Stimulated activated CD8-positive, alpha-beta memory T cell treated with anti-CD3 and anti-CD28 coated beads, Interleukin-15, amount 100 ng/mL, for 24 hours (primary cell): Measurements from ENCODE around the gene MTF1.
A peak's percentile ranks its signal among the peaks of the same experiment; 100 is the strongest.

ENCODE experiments used
- DNase-seq: peaks from one replicate; pipeline ENCODE4 v3.0.0-alpha.2; 2020; ENCODE audit warnings: low read depth

MTF1 gene

DNA sequence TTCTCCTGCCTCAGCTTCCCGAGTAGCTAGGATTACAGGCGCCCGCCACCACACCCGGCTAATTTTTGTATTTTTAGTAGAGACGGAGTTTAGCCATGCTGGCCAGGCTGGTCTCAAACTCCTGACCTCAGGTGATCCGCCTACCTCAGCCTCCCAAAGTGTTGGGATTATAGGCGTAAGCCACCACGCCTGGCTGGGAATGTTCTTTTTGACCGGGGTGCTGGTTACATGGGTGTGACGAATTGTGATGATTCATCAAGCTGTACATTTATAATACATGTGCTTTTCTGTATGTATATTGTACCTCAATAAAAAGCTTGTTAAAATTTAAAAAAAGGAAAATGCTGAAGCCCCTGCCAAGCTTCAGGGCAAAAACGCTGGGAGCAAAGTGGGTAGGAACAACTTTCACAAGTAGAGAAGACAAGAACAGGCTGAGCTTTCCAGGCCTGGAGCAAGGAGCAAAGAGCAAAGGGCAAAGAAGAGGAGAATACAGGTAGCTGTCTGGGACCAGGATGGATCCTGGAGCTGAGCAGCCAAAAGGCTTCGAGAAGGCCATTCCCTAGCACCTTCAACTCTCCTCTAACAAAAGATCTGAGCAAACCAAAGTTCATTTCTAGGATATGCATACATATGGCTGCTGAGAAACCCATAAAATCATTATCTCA is 30.9 kb downstream of the MTF1 start:
- DNase-seq: no peak

DNA sequence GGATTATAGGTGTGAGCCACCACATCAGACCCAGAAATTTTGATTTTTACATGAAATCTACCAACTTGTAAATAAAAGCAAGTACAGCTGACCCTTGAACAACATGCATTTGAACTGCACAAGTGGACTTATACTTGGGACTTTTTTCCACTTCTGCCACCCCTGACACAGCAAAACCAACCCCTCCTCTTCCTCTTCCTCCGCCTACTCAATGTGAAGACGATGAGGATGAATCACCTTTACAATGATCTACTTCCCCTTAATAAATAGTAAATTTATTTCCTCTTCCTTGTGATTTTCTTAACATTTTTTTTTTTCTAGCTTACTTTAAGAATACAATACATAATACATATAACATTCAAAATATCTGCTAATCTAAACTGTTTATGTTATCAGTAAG is 33.9 kb downstream of the MTF1 start:
- DNase-seq: no peak

DNA sequence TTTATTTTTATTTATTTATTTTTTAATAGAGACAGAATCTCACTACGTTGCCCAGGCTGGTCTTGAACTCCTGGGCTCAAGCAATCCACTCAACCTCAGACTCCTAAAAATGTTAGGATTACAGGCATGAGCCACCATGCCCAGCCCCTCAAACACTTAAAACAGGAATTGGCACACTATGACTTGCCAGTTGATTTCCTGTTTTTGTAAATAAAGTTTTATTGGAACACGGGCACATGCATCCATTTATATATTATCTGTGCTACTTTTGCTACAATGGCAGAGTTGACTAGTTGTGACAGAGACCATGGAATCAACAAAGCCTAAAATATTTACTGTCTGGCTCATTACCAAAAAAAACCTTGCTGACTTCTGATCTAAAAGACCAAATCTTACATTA is 35.4 kb downstream of the MTF1 start:
- no peak for DNase-seq

DNA sequence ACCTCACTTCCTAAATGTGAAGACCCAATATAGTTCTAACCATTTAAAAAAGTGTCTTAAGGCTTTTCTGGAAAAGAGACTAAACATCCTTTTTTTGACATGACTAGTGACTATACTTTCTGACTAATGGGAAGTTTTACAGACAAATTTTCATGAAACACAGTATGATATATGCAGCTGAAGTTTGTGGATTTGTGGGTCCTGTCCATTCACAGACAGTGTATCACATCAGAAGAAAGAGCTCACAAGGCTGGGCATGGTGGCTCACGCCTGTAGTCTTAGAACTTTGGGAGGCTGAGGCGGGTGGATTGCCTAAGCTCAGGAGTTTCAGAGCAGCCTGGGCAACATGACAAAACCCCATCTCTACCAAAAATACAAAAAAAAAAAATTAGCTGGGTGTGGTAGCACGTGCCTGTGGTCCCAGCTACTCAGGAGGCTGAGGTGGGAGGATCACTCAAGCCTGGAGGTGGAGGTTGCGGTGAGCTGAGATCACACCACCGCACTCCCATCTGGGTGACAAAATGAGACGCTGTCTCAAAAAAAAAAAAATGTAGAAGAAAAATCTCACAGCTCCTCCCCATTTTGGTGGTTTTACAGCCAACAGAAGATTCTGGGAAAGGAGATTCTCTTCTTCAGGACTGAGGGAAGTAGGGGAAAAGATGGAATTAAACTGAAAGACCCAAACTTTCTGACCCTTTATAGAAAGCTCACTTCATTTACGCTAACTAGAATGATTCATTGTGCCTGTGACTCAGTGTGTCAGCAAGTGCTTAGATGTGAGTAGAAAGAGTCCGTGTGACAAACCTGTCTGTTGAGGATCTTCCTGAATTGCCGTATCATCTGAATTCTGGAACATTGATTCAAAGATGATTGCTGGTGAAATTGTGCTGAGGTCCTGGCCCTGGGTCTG is 36.2 kb downstream of the MTF1 start:
- DNase-seq: no peak

DNA sequence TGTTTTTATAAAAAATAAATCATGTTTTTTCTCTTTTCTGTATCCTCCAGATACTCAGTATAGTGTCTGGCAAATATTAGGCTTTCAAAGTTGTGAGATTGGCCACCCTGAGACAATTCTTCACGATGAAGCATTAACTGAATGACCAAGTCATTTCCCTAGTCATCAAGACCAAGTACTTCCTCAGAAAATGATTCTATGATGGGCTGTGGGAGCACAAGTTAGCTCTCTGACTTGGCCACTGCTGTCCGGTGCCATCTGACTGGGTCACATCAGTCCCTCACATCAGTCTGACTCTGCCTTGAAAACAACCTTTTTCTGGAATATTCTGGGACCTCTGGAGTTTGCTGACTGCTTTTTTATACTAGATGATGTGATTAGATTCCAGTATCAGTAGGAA is 37.9 kb downstream of the MTF1 start:
- DNase-seq: no peak

DNA sequence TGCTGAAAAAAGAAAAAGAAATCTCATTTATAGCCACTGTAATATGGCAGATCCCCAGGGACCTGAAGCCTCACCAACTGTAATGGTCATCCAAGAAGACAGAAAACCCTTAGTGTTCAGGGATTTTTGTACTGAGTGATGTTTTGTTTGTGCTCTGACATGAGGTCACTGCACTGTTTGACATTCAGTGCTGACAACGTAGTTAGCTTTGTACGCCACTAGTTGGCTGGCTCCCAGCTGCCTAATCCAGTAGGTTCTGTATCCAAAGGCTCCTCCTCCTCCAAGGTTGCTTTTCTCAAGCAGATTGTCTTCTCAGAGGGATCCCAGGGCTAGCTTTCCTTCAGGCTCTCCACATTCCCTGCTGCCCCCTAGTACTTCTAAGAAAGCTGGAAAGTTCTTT is 41.9 kb downstream of the MTF1 start:
- DNase-seq: no peak

DNA sequence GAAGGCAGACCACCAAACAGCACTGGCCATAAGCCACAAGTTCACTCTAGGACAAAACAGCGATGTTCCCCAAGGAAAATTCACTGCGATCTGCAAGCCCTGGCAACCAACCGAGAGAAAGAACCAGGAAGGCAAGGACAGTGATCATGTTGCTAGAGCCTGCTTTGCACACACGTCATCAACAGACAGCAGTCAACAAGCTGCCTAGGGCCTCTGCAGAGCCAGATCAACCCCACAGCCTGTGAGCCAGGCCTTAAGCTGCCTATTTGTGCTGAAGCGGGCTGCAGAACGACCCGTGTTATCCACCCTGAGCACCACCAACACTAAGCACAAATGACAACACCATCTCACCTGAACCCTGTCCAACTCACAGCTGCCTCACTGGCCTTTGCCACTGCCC is 45.1 kb downstream of the MTF1 start:
- no peak for DNase-seq

DNA sequence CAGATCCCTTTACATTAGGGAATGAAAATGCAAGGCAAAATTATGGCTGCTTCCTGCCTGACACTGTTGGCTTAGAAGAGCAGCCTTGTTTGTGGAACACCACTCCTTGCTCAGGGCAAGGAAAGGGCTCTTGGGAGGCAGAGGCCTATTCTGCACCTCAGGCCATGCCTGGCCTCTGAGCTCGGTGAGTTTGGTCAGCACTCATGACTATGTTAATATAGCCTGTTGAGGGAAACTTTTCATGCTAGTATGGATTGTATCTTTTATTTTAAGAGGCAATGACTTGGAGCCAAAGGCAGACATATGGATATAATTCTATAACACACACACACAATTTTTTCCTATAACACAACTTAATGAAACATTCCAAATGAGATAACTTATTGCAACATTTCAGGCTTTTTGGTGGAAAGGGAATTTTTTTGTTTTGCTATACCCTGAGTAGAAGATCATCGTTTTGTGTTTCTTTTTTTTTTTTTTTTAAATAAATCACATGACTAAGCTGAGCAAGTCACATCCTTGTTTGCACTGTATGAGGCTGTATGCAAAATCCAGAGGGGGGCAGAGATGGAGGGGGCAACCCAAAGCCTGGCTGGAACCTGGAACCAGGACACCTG is 45.8 kb downstream of the MTF1 start:
- DNase-seq: no peak

DNA sequence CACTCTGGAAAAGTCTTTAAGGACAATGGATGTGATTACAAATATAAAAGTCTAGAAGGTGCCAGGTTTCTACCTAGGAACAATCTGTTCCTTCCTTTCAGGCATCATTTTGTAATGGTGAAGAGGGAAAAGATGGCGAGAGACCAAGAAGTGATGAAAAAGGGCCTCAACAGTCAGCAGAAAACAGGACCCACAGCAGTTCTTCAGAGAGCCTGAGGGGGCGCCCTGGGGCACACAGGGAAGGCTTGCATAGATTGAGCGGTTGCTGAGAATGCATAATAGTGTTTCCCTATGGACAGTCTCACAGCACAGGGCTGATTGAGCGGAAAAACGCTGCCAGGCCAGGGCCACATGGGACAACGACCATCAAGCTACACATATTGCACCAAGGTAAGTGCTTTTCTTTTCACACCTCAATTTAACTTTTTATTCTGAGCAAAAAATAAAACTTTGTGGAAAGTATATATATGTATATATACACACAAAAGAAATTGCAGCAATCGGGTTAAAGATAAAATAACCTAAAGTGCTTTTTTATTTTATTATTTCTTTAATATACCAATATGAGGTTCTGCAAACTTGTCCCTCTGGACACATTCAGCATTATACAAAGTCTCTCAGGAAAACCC is 48.3 kb downstream of the MTF1 start:
- no peak for DNase-seq

DNA sequence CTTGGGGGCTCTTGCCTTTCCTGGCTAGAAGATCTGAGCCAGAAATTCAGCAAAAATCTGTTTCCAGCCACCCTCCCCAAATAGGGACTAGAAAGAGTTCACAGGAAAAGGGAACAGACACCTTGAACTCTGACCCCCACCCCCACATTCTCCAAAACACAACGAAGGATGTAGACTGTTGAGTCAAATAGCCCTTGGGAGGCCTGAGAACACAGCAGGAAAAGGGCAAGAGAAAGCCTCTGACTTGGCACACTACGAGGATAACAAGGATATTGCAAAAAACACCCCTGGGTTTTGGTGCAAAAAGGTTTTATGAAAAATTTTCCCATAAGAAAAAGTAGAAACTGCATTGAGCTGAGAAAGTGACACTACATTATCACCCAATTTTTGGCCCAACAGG is 49.5 kb downstream of the MTF1 start:
- no peak for DNase-seq

DNA sequence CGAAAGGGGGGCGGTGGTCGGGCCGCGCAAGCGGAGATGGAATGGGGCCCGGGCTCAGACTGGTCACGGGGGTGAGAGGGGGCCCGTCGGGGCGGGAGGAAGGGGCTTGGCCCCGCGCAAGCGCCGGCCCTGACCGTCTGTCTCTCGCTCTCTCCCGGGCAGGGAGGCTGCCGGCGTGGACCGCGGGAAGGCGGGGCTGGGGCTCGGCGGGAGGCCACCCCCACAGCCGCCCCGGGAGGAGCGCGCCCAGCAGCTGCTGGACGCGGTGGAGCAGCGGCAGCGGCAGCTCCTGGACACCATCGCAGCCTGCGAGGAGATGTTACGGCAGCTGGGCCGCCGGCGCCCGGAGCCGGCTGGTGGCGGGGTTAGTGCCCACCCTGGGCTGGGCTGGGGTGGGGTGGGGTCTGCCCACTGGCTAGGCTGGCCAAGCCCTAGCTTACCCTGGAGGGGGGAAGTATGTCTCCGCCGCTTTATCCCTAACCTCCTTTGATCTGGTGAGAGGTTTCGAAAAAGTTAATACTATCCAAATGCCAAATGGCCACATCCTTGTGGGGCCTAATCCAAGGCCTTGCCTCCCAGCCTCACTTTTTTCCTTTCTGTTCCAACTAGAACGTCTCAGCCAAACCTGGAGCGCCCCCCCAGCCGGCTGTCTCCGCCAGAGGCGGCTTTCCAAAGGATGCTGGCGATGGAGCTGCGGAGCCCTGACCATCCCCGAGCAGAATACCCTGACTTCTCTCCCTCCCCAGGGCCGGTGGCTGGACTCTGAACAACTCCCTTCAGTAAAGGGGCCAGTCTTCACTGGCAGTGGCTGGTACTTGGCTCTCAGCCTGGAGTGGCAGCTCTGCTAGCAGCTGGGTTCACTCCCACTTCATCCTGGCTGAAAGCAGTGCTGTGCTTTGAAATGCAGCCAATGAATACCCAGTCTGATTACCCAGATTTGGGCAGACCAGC is 50.7 kb downstream of the MTF1 start:
- DNase-seq: no peak

DNA sequence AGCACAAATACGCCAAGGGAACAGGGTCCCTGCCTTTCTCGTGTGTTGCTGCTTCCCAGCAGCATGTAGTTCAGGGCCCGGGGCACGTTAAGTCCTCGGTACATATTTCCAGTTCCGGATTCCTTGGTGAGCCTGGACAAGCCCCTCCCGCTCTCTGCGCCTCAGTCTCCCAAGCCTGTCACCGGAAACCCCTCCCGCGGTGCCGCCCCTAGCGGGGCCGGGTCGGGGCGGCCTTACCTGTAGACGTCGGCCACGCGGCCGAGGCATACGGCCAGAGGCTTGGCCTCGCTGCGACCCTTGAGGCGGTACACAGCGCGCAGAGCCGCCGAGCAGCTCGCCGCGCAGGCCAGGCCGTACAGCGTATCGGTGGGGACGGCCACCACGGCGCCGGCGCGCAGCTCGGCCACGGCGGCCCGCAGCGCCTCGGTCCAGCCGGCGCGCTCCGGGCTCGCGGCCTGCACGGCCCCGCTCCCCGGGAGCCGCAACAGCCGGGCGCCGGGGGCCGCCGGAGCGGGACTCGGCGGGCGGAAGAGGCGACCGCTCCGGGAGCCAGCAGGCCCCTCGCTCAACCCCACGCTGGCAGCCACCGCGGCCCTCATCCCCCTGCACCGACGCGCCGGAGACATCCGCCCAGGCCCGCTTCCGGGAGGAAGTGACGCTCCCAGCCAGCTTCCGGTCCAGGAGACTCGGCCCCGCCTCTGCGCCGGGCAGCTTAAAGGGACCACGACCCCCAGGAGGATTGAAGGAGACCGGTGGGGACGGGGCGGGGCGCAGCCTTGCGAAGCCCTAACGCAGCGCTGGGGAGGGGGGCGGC is 51.6 kb downstream of the MTF1 start, which contains the start of the genes C1orf122 and YRDC:
TSS of gene C1orf122 (plus strand) at position 236 of the 814 bp plus-strand sequence. CDS start 615 bp downstream, outside the sequence.
TSS of gene YRDC (minus strand) at position 654 of the 814 bp plus-strand sequence. CDS start at position 626, 28 bp downstream.
- peak; percentile 88 for DNase-seq

DNA sequence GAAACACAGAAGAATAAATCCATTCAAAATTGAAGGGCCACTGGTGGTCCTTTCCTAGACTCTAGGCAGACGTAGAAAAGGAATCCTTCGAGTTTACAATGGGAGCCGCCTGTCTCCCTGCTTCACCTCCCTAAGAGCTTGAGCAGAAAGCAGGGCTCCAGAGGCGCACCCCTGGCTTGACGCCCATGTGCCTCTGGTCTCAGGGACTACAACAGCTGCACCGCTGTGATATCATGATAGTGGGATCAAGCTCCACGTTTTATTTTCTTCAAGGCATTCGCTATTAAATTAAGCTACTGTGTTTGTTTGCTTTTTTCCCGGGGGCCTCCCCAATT is 52.2 kb downstream of the MTF1 start:
- DNase-seq: no peak

DNA sequence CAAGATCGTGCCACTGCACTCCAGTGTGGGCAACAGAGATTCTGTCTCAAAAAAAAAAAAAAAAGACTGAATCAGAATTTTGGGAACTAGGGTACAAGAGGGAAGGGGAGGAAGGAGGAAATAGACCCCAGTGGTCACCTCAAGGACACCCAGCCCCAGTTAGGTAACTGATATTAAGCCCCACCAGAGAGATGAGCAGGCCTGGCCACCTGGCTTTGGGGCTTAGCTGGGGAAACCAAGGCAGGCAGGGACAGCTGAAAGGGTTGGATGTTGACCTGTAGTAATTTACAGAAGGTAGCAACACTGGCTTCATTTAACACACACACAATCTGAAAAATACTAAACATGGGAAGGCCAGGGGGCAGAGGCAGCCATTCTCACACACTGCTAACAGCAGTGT is 57.0 kb downstream of the MTF1 start:
- no peak for DNase-seq

DNA sequence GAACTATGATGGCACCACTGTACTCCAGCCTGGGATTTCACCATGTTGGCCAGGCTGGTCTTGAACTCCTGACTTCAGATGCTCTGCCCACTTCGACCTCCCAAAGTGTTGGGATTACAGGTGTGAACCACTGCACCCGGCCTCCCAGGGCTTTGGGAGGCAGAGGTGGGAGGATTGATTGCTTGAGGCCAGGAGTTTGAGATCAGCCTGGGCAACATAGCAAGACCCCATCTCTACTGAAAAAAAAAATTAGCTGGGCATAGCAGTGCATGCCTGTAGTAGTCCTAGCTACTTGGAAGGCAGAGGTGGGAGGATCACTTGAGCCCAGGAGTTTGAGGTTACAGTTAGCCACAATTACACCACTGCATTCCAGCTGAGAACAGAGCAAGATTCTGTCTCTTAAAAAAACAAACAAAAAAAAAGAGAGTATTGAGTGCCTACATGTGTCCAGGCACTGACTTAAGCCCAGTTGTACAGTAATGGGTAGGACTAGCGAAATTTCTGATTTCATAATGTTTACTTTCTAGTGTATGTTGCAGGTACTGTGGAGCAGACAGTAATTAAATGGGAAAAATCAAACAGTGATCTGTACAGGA is 61.5 kb downstream of the MTF1 start:
- no peak for DNase-seq

DNA sequence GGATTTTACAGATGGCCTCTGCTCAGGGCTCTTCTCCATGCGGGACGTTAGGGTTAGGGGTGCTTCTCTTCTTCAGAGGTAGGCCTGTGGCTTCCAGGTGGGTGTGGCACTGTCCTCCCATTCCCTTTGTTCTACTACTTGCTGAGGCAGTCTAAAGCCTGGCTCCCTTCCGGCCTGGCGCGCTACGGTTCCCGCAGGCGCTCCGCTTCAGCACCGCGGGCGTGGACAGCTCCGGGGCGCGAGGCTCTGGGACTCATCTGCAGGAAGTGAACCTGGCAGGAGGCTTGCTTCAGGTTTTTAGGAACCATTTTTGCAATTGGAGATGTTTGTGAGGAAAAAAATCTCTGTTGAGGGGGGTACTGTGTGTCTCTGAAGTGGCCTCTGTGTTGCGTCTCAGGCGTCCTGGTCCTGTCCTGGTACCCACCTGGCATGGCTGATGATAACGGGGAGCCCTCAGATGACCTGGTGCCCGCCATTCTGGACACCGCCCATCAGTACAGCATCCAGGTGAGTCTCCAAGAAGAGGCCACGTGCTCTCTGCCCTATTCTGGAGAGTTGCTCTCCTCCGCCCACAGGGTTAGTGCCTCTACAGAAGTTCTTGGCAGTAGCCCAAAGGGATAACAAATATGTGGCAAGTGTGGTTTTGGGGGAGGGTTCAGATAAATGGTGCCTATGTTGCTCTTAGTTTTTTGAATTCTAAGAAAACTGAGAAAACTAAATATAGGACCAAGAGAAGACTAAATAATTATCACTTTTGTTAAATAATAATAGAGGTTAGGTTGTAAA is 63.9 kb downstream of the MTF1 start:
- DNase-seq: no peak

DNA sequence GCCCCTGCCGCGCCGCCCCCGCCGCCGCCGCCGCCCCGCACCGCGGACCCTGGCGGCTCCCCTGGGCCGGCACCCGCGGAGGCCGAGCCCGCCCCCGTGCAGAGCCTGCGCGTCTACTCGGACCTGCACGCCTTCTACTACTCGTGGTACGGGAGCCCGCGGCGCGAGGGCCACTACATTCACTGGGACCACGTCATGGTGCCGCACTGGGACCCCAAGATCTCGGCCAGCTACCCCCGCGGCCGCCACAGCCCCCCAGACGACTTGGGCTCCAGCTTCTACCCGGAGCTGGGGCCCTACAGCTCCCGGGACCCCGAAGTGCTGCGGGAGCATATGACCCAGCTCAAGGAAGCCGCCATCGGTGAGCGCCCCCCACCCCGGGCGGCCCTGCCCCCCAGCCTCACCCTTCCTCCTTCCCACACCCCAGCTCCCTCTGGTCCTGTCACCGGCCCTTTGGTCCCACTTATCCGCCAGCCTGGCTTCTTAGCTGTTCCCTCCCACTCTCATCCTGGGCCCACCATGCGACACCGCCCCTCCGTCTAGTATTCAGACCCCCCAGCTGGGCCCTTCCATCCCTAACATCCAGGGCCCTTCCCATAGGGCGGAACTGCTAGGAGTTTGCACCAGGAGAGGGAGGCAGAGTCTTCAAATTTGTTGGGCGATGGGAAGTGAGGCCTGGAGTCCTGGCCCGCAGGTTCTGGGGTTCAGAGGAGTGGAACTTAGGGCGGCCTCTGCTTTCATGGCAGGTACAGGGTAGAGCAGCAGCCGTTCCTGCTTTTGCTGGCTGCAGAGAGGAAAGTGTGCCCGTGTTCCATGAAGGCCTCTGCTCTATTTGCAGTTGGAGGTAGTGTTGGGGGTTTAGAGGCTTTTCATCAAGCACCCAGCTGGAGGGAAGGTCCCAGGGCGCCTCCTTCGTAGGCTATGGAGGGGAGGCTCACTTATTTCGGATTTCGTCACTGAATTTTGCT is 64.7 kb downstream of the MTF1 start:
- DNase-seq: no peak

DNA sequence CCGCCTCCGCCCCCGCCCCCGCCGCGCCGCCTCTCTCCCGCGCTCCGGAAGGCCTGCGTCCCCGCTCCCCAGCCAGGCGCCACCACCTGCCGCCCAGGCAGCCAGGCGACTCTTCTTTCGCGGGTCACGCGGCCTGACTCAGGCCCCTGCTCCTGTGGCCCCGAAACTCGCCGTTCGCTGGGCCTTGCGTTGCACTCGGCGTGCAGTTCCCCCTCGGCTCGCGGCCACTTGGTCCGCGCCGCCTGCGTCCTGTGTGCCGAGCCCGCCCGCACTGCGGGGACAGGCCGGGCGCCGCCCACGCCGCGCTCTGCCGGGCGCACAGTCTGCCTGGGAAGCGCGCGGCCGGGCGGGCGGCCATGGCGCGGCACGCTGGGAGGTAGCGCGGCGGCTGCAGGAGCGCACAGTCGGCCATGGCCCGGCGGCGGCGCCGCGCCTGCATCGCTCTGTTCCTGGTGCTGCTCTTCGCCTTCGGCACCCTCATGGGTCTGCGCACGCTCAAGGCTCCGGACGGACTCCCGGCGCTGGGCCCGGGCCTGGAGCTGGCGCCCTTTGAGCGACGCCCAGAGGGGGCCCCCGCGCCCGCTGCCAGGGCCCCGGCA is 65.5 kb downstream of the MTF1 start, which contains the start of gene MANEAL:
TSS of gene MANEAL (plus strand) at position 75 of the 599 bp plus-strand sequence. CDS start at position 411, 336 bp downstream.
- DNase-seq: no peak
